Activated CD4-positive, alpha-beta memory T cell treated with anti-CD3 and anti-CD28 coated beads, Interleukin-2, amount 10 ng/mL, durations not matched to agents 7 days and 5 days (primary cell): ENCODE results near the gene C20orf173. TPM values are rescaled to one million over a fixed set of nuclear protein-coding genes. Genes with fewer than 3 reads are reported as not detected.

Experiments used
- CTCF ChIA-PET: fragments of 350-600 bp; sonication (Branson Sonifier 250); formaldehyde crosslinking; loops from one replicate; lab custom pipeline; 2021; ENCODE audit warnings: antibody characterized with exemption, inconsistent platforms; lab: Charles Lee
- POLR2A ChIA-PET: fragments of 350-600 bp; sonication (Branson Sonifier 250); formaldehyde crosslinking; loops from one replicate; lab custom pipeline; 2021; ENCODE audit warnings: antibody characterized with exemption; lab: Charles Lee
- DNase-seq: peaks from one replicate; pipeline ENCODE4 v3.0.0-alpha.2; 2020
- H3K27ac Mint-ChIP-seq: one replicate; pipeline ENCODE4 v1.8.0; 2021; ENCODE audit warnings: mild to moderate bottlenecking, mixed read lengths
- H3K27me3 Mint-ChIP-seq: one replicate; pipeline ENCODE4 v1.8.0; 2021; ENCODE audit warnings: mixed read lengths
- H3K36me3 Mint-ChIP-seq: one replicate; pipeline ENCODE4 v1.8.0; 2021; ENCODE audit warnings: low read depth, mixed read lengths
- H3K4me1 Mint-ChIP-seq: one replicate; pipeline ENCODE4 v1.8.0; 2021; ENCODE audit warnings: mixed read lengths
- H3K4me3 Mint-ChIP-seq: one replicate; pipeline ENCODE4 v1.8.0; 2021; ENCODE audit warnings: mild to moderate bottlenecking, mixed read lengths
- H3K9me3 Mint-ChIP-seq: one replicate; pipeline ENCODE4 v1.8.0; 2021; ENCODE audit warnings: mixed read lengths
- total RNA-seq, 2 experiments: library from RNA; stranded (reverse); gene quantifications; one replicate each; pipeline ENCODE4 v1.2.3, GENCODE V29; 2021

The C20orf173 gene
- total RNA-seq, 2 experiments from 2014 or later: not detected

DNA sequence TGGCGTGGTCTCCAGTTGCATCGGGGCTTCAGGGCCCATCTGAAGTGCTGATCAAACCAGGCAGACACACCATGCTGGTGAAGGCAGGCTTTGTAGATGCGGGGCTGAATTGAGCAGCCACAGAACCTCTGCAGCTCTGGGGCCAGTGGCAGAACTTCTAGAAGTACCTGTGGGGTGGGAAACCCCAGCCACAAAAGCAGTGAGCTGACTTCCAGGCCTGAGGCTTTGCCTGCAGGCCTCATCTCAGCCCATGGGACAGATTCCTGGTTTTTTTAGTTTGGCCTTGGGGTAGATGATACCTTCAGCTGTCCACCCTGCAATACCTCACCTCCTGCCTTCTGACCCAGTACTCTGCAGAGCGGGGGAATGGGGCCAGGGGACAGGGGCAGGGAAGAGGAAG is 14.1 kb downstream of the C20orf173 start:
- ChIA-PET POLR2A (interaction anchor here (1.0 to 2.1 kb wide), 3 partner anchors 9 to 24 kb away, joined by 3 to 6 read pairs (median 3); no protein-coding TSS in a partner anchor), CTCF (interaction anchor here (1.4 kb wide), 1 partner anchor 30 kb away, joined by 3 read pairs; no protein-coding TSS in a partner anchor)
- Mint-ChIP-seq H3K27ac (no peak overlapping the region), H3K9me3 (no peaks in the 10 kb centered on the region), H3K4me1 (no peaks in the 10 kb centered on the region), H3K36me3 (peaks cover 36% of the 10 kb centered on the region), H3K27me3 (no peaks in the 10 kb centered on the region), H3K4me3 (no peak overlapping the region)
- no peak for DNase-seq

DNA sequence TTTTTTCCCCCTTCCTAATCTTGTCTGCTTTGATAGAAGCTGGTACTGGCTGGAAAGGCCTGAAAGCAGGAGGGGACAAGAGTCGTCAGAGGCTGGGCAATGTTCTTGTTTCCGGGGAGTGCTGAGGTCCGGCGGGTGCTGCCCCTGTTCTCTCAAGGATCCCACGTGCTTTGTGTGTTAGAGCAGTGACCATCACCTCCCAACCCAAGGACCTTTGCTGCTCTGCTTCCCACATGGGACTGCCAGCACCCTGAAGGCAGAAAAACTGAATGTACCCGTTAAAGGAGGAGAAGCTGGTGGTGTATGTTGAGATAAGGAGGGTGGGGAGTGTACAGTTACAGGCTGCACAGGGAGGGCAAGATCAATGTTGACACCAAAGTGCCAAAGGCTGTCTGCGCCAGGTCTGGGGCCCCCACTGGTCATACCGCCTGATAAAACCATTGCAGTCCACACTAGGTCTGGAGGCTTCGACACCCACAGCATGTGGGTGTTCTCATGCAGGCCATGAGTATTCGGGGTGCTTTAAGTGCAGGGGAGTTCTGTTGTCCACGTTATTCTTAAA is 15.0 kb downstream of the C20orf173 start:
- no peak overlapping the region for H3K27ac Mint-ChIP-seq
- no peaks in the 10 kb centered on the region for H3K4me1 Mint-ChIP-seq
- H3K27me3 Mint-ChIP-seq: no peaks in the 10 kb centered on the region
- peaks cover 42% of the 10 kb centered on the region for H3K36me3 Mint-ChIP-seq
- ChIA-PET CTCF (interaction anchor here (1.4 kb wide), 1 partner anchor 29 kb away, joined by 3 read pairs; no protein-coding TSS in a partner anchor), POLR2A (no interaction called here)
- no peak for DNase-seq
- no peaks in the 10 kb centered on the region for H3K9me3 Mint-ChIP-seq
- H3K4me3 Mint-ChIP-seq: no peak overlapping the region

DNA sequence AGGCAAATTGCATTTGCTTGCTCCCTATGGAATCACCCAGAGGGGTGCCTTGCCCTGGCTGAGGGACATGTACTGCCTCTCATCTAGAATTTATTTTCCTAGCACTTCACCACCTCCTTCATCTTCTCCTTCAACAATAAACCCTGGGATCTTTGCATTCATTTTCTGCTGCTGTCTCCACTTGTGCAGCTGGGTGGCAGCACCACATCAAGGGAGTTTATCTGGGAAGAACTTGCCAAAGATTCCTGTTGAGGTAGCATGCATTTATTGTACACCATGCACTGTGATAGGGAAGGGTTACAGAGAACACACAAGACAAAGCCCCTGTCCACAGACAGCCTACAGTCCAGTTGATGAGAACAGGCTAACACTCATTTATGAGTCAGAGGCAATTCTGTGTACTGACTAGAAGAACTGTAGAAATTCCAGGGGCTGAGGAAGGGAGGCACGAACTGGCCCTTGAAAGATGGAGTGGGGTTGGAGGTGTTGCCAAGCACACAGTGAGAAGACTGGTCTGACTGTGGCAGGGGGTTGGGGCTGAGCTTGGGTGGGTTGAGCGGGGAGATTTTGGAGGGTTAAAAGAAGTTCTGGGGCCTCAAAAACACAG is 17.5 kb downstream of the C20orf173 start:
- H3K9me3 Mint-ChIP-seq: no peaks in the 10 kb centered on the region
- POLR2A ChIA-PET: interaction anchor here (1.1 kb wide), 1 partner anchor 382 kb away, joined by 3 read pairs; no protein-coding TSS in a partner anchor
- CTCF ChIA-PET: interaction anchor here (1.6 kb wide), 1 partner anchor 9 kb away, joined by 4 read pairs; no protein-coding TSS in a partner anchor

DNA sequence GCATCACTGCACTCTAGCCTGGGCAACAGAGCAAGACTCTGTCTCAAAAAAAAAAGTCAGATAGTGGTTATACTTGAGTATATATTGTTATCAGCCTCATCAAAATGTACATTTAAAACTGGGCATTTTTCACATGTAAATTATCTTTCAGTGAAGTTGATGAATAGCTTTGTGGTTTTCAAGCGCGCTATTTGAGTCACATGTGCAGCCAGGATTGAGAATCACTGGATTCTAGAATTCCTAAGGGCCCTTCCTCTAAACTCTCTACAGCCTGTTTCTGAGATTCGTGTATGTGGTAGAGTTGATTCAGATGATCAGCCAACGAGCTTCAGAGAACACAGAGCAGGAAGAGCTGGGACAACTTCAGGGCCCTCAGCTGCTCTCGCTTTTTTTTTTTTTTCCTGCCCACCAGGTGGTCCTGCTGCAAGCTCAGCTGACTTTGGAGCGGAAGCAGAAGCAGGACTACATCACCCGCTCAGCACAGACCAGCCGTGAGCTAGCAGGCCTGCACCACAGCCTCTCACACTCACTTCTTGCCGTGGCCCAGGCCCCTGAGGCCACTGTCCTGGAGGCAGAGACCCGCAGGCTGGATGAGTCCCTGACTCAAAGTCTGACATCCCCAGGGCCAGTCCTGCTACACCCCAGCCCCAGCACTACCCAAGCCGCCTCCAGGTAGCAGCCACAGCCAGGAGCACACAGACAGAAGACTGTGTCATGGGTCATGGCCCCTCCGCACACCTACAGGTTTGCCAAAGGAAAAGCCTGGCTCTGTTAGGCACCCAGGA is 18.3 kb downstream of the C20orf173 start:
- no peak overlapping the region for H3K27ac Mint-ChIP-seq
- no peaks in the 10 kb centered on the region for H3K27me3 Mint-ChIP-seq
- H3K4me1 Mint-ChIP-seq: peaks cover 13% of the 10 kb centered on the region
- no peak overlapping the region for H3K4me3 Mint-ChIP-seq
- POLR2A ChIA-PET: interaction anchor here (1.1 to 1.5 kb wide), 2 partner anchors 37 to 383 kb away, joined by 3 read pairs; no protein-coding TSS in a partner anchor
- CTCF ChIA-PET: interaction anchor here (0.5 to 1.6 kb wide), 3 partner anchors 10 to 1238 kb away, joined by 3 to 4 read pairs (median 3); no protein-coding TSS in a partner anchor
- no peak for DNase-seq
- H3K9me3 Mint-ChIP-seq: no peaks in the 10 kb centered on the region
- H3K36me3 Mint-ChIP-seq: peaks cover 59% of the 10 kb centered on the region

More for the DNA sequence above, 17.5 kb downstream of the C20orf173 start:
- H3K36me3 Mint-ChIP-seq: peaks cover 59% of the 10 kb centered on the region
- no peaks in the 10 kb centered on the region for H3K27me3 Mint-ChIP-seq
- no peak overlapping the region for H3K27ac Mint-ChIP-seq
- peaks cover 5% of the 10 kb centered on the region for H3K4me1 Mint-ChIP-seq
- H3K4me3 Mint-ChIP-seq: no peak overlapping the region
- no peak for DNase-seq

DNA sequence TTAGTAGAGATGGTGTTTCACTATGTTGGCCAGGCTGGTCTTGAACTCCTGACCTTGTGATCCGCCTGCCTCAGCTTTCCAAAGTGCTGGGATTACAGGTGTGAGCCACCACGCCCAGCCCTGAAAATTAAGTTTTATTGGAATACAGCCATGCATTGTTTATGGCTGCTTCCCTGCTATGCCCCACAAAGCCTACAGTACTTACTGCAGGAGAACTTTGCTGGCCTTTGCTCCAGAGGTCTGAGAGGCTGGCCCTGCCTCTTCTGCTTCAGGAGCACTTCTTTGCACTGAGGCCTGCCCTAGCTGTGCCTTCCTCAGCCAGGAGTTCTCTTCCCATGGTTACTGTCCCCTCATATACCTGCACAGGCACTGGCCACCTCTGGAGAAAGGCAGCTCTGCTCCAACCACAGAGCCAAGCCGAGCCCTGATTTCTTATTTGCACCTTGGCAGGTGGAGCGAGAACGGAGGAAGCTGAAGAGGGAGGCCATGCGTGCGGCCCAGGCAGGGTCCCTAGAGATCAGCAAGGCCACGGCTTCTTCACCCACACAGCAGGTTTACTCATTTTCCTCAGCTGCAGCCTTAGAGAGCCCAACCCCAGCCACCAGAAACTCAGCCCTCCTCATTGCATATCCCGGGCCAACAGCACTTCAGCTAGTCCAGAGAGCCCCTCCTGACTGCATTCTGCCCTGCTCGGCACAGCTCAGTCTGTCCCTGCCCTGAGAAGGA is 20.8 kb downstream of the C20orf173 start:
- no peak overlapping the region for H3K27ac Mint-ChIP-seq
- ChIA-PET POLR2A (interaction anchor here (2.2 kb wide), 1 partner anchor 18 kb away, joined by 10 read pairs; no protein-coding TSS in a partner anchor), CTCF (no interaction called here)
- no peak overlapping the region for H3K4me3 Mint-ChIP-seq
- no peaks in the 10 kb centered on the region for H3K9me3 Mint-ChIP-seq
- no peak for DNase-seq
- peaks cover 70% of the 10 kb centered on the region for H3K36me3 Mint-ChIP-seq
- H3K27me3 Mint-ChIP-seq: no peaks in the 10 kb centered on the region
- peaks cover 32% of the 10 kb centered on the region for H3K4me1 Mint-ChIP-seq

DNA sequence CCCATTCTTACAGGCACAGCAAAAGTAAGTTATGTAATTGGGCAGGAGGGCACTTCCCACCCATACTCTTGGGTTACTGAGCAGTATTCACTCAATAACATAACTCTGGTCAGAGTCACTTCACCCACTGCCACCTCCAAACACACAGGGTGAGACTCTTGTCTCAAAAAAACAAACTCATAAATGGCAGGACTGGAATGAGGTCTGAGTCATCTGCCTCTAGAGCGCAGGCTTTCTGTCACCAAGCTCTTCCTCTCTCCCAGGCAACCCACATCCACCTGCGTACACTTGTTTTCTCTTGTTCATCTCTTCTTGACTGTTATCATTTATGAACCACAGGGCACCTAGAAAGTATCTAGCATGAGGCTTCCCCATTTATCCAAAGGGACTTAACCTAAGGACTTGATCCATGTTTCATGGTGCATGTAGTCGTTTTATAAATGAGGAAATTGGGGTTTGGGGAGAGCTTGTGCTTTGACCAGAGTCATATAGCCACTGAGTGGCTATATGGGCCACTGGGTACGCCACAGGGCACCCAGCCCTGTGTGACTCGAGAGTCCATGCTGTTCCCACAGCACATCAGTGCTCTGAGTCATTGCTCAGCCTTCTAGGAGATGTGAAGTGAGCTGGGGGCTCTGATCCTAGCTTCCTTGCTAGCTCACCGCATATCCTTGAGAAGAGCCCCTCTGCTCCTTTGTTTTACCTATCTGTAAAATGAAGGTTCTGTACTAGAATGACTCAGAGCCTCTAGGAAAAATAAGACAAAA is 22.4 kb downstream of the C20orf173 start:
- ChIA-PET CTCF (interaction anchor here (1.0 to 1.3 kb wide), 3 partner anchors 21 to 447 kb away, joined by 3 read pairs; partner anchors contain the start of gene SCAND1), POLR2A (interaction anchor here (1.2 to 2.2 kb wide), 2 partner anchors 17 to 50 kb away, joined by 3 to 10 read pairs; no protein-coding TSS in a partner anchor)
- Mint-ChIP-seq H3K27ac (peak overlapping the region; percentile 11), H3K36me3 (peaks cover 78% of the 10 kb centered on the region), H3K9me3 (no peaks in the 10 kb centered on the region), H3K27me3 (no peaks in the 10 kb centered on the region), H3K4me1 (peaks cover 36% of the 10 kb centered on the region), H3K4me3 (no peak overlapping the region)
- peak; percentile 27 for DNase-seq

DNA sequence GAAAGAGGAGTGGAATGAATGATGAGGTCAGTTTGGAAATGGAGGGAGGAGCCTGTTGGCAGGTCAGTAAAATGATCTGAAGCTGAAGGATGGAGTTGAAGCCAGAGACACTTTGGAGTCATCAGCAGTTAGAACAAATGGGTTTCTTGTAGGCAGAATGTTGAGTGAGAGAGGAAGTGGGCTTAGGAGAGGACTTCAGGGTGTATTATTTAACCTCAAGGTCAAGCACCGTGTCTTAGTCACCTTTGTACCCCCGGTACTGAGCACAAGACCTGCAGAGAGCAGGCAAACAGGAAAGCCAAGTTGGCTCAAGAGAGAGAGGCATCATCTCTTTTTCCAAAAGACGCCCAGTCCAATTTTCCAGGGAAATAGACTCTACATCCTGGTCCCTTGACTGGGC is 23.3 kb downstream of the C20orf173 start:
- peaks cover 76% of the 10 kb centered on the region for H3K36me3 Mint-ChIP-seq
- H3K27me3 Mint-ChIP-seq: no peaks in the 10 kb centered on the region
- DNase-seq: no peak
- H3K27ac Mint-ChIP-seq: peak overlapping the region; percentile 11
- ChIA-PET POLR2A (interaction anchor here (0.7 kb wide), 2 partner anchors 10 to 14 kb away, joined by 3 to 4 read pairs; no protein-coding TSS in a partner anchor), CTCF (no interaction called here)
- H3K4me1 Mint-ChIP-seq: peaks cover 36% of the 10 kb centered on the region
- no peak overlapping the region for H3K4me3 Mint-ChIP-seq
- no peaks in the 10 kb centered on the region for H3K9me3 Mint-ChIP-seq

DNA sequence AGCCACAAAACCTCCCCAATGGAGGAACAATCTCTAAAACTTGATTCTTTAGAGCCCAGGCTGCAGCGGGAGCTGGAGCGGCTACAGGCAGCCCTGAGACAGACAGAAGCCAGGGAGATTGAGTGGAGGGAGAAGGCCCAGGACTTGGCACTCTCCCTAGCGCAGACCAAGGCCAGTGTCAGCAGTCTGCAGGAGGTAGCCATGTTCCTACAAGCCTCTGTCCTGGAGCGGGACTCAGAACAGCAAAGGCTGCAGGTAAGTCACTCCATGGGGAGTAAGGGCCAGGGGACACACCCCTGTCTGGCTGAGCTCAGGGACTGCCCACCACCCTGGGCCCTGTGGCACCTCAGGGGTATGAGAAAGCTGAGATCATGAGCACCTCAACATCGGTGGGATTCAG is 24.7 kb downstream of the C20orf173 start:
- POLR2A ChIA-PET: interaction anchor here (1.0 to 2.2 kb wide), 2 partner anchors 11 to 14 kb away, joined by 3 to 17 read pairs; no protein-coding TSS in a partner anchor
- no peak overlapping the region for H3K27ac Mint-ChIP-seq
- H3K36me3 Mint-ChIP-seq: peaks cover 82% of the 10 kb centered on the region
- no peaks in the 10 kb centered on the region for H3K9me3 Mint-ChIP-seq
- no peaks in the 10 kb centered on the region for H3K27me3 Mint-ChIP-seq
- H3K4me1 Mint-ChIP-seq: peaks cover 36% of the 10 kb centered on the region
- DNase-seq: no peak
- H3K4me3 Mint-ChIP-seq: no peak overlapping the region
- CTCF ChIA-PET: no interaction called here

DNA sequence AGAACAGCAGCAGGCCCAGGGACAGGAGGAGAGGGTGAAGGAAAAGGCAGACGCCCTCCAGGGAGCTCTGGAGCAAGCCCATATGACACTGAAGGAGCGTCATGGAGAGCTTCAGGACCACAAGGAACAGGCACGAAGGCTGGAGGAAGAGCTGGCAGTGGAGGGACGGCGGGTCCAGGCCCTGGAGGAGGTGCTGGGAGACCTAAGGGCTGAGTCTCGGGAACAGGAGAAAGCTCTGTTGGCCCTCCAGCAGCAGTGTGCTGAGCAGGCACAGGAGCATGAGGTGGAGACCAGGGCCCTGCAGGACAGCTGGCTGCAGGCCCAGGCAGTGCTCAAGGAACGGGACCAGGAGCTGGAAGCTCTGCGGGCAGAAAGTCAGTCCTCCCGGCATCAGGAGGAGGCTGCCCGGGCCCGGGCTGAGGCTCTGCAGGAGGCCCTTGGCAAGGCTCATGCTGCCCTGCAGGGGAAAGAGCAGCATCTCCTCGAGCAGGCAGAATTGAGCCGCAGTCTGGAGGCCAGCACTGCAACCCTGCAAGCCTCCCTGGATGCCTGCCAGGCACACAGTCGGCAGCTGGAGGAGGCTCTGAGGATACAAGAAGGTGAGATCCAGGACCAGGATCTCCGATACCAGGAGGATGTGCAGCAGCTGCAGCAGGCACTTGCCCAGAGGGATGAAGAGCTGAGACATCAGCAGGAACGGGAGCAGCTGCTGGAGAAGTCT is 25.5 kb downstream of the C20orf173 start:
- Mint-ChIP-seq H3K36me3 (peaks cover 81% of the 10 kb centered on the region), H3K9me3 (no peaks in the 10 kb centered on the region), H3K4me1 (peaks cover 36% of the 10 kb centered on the region), H3K27ac (no peak overlapping the region), H3K4me3 (no peak overlapping the region), H3K27me3 (no peaks in the 10 kb centered on the region)
- POLR2A ChIA-PET: interaction anchor here (1.3 to 2.2 kb wide), 2 partner anchors 13 to 50 kb away, joined by 4 to 17 read pairs; no protein-coding TSS in a partner anchor
- CTCF ChIA-PET: interaction anchor here (1.1 kb wide), 1 partner anchor 13 kb away, joined by 3 read pairs; no protein-coding TSS in a partner anchor
- no peak for DNase-seq

DNA sequence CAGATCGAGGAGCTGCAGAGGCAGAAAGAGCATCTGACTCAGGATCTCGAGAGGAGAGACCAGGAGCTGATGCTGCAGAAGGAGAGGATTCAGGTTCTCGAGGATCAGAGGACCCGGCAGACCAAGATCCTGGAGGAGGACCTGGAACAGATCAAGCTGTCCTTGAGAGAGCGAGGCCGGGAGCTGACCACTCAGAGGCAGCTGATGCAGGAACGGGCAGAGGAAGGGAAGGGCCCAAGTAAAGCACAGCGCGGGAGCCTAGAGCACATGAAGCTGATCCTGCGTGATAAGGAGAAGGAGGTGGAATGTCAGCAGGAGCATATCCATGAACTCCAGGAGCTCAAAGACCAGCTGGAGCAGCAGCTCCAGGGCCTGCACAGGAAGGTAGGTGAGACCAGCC is 26.2 kb downstream of the C20orf173 start:
- Mint-ChIP-seq H3K27me3 (no peaks in the 10 kb centered on the region), H3K36me3 (peaks cover 79% of the 10 kb centered on the region), H3K27ac (no peak overlapping the region), H3K9me3 (no peaks in the 10 kb centered on the region), H3K4me3 (no peak overlapping the region), H3K4me1 (peaks cover 36% of the 10 kb centered on the region)
- ChIA-PET CTCF (interaction anchor here (1.1 to 1.4 kb wide), 2 partner anchors 12 to 116 kb away, joined by 3 read pairs; no protein-coding TSS in a partner anchor), POLR2A (interaction anchor here (1.0 to 2.2 kb wide), 3 partner anchors 12 to 451 kb away, joined by 3 to 17 read pairs (median 4); partner anchors contain the start of gene SCAND1)
- no peak for DNase-seq

DNA sequence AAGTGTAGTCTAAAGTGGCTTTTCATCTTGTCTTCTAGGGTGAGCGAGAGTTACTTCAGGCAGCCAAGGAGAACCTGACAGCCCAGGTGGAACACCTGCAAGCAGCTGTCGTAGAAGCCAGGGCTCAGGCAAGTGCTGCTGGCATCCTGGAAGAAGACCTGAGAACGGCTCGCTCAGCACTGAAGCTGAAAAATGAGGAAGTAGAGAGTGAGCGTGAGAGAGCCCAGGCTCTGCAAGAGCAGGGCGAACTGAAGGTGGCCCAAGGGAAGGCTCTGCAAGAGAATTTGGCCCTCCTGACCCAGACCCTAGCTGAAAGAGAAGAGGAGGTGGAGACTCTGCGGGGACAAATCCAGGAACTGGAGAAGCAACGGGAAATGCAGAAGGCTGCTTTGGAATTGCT is 27.1 kb downstream of the C20orf173 start:
- ChIA-PET POLR2A (interaction anchor here (0.6 to 1.3 kb wide), 4 partner anchors 39 to 452 kb away, joined by 3 to 4 read pairs (median 3); partner anchors contain the start of genes ERGIC3 and SCAND1), CTCF (interaction anchor here (1.4 kb wide), 1 partner anchor 117 kb away, joined by 3 read pairs; no protein-coding TSS in a partner anchor)
- Mint-ChIP-seq H3K27me3 (no peaks in the 10 kb centered on the region), H3K4me3 (no peak overlapping the region), H3K36me3 (peaks cover 83% of the 10 kb centered on the region), H3K9me3 (no peaks in the 10 kb centered on the region), H3K27ac (no peak overlapping the region), H3K4me1 (peaks cover 36% of the 10 kb centered on the region)
- no peak for DNase-seq
